Measurements from ENCODE around the gene ZNF385C. TPM values are rescaled to one million over a fixed set of nuclear protein-coding genes. Genes with fewer than 3 reads are reported as not detected.

The ZNF385C gene
- total RNA-seq, 1 experiment from 2014 or later, result not detected

DNA sequence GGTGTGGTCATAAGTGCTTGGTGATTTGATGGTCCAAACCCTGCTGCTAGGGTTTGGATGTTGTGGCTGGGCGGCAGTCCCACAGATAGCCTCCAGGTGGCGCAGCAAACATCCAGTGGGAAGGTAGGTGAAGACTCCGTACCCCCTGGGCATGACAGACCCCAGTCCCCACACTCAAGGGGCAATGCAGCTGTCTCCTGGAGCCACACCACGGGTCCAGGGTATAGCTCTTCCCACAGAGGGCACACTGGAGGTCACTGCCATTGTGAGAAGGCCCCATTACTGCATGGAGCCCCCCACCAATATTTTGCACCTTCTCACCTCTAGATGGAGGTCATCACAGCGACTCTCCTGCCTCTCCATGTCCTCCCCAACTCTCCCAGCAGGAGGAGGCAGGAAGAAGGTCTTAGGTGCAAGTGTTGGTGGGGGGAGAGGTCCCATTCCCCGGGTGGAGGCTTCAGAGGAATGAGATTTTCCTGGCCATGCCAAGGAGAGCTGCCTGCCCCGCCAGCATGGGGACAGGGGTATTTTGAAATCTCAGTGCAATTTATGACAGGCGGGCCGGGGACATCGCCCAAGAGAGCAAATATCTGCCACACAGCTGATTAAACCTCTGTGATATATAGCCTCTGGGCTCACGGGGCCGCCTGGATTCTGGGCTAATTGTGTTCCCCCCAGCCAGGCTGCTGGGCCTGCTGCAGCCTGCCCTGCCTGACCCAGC, 30.7 kb downstream of the ZNF385C start:
- H3K4me3 ChIP-seq, result no peak overlapping the region
- peak; percentile 44 to 69 for DNase-seq (ENCODE audit: low read depth in 1 of 2, low spot score in 2 of 2)
- H3K27me3 ChIP-seq (replicated peaks), result peaks cover 12% of the 10 kb centered on the region
- no peaks in the 10 kb centered on the region for H3K36me3 ChIP-seq
- H3K9me3 ChIP-seq (replicated peaks), result no peaks in the 10 kb centered on the region
- H3K27ac ChIP-seq, result no peak overlapping the region
- H3K4me1 ChIP-seq (replicated peaks), result peaks cover 4% of the 10 kb centered on the region

DNA sequence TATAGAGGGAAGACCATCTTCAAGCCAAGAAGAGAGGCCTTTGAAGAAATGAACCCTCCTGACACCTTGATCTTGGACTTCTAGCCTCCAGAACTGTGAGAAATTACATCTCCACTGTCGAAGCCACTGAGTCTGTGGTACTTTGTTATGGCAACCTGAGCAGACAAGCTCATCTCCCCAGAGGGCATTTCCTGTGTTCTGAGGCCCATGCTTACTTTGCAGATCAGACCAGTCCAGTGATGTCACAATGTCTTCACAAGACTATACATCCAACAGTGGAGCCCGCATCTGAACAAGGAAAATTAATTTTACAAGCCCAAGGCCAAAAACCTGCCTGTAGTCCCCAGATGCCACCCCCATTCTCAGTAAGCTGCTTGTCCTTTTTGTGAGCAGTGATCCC, 33.1 kb downstream of the ZNF385C start:
- DNase-seq (ENCODE audit: low read depth in 1 of 2, low spot score in 2 of 2), result no peak
- Histone ChIP-seq H3K9me3 (replicated peaks) (no peaks in the 10 kb centered on the region), H3K27me3 (replicated peaks) (no peaks in the 10 kb centered on the region), H3K4me1 (replicated peaks) (no peaks in the 10 kb centered on the region), H3K36me3 (no peaks in the 10 kb centered on the region), H3K27ac (no peak overlapping the region), H3K4me3 (no peak overlapping the region)

DNA sequence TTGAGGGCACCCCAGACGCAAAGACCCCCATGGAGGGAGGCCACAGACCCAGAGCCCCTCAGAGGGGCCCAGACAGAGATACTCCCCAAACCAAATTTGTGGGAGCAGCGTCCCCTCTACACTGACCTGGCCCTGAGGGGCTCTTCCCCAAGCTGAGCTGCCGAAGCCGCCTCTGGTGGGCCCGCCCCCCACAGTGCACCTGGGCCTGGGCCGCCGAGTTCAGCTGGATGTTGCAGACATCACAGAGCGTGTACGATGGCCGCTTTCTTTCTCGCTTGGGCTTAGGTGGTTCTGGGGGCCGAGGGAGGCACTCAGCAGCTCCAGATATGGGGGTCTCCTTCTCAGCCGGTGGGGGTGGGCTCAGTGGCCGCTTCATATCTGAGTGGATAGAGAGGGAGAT, 35.6 kb downstream of the ZNF385C start:
- Histone ChIP-seq H3K9me3 (replicated peaks) (no peaks in the 10 kb centered on the region), H3K4me1 (replicated peaks) (no peaks in the 10 kb centered on the region), H3K27me3 (replicated peaks) (no peaks in the 10 kb centered on the region), H3K36me3 (no peaks in the 10 kb centered on the region), H3K27ac (no peak overlapping the region), H3K4me3 (no peak overlapping the region)
- DNase-seq (ENCODE audit: low read depth in 1 of 2, low spot score in 2 of 2), result no peak

DNA sequence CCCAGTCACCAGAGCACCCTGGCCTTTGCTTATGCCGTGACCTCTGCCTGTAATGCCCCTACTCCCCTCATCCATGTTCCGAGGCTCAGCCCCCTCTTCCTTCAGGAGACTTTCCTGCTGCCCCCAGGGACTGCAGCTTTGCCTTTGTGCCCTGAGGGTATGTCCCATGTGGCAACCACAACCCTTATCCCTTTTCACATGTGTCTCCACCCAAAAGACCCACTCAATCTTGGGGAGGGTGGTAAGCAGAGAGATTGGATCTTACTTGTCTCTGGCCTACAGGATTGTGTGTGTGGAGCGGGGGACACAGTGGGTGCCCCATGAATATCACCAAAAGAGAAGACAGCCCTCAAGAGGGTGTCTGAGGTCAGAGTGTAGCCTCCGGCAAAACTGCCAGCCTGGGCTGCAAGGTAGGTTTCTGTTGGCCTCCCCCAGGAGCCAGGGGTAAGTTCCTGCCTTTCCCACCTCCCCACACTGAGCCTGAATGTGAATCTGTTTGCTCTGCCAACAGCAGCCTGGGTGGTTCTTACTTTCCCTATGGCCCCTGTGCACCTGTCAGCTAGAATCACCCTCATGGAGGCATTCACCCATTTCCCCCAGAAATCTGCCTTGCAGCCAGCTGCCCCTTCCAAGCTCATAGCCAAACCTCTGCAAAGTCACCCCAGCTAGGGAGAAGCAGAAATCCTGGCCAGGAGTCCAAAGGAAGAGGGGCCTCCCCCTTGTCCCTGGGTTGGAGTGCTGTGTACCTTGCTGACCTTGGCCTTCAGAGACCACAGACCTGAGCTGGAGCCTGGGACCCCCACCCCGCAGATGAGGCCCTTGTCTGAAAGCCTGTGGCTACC, 36.4 kb downstream of the ZNF385C start:
- Histone ChIP-seq H3K4me3 (no peak overlapping the region), H3K27ac (no peak overlapping the region), H3K9me3 (replicated peaks) (no peaks in the 10 kb centered on the region), H3K27me3 (replicated peaks) (no peaks in the 10 kb centered on the region), H3K4me1 (replicated peaks) (no peaks in the 10 kb centered on the region), H3K36me3 (no peaks in the 10 kb centered on the region)
- DNase-seq (ENCODE audit: low read depth in 1 of 2, low spot score in 2 of 2), result no peak

DNA sequence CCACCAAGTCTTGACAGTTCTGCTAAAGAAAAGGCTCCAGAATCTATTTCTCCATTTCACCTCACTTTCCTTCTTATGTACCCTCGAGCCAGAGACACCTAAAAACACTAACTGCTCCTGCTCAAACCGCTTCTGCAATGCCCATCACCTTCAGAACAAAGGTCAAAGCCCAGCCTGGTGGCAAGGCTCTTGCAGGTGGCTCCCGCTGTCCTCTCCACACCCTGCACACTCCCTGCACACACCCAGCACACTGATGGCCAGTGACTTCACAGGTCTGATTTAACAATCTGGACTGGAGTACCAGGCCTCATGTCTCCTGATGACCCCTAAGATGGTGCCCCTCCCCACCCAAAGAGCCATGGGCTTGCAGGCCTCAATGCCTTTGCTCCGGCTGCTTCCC, 38.0 kb downstream of the ZNF385C start:
- Histone ChIP-seq H3K4me3 (no peak overlapping the region), H3K36me3 (no peaks in the 10 kb centered on the region), H3K4me1 (replicated peaks) (no peaks in the 10 kb centered on the region), H3K27ac (no peak overlapping the region), H3K27me3 (replicated peaks) (no peaks in the 10 kb centered on the region), H3K9me3 (replicated peaks) (no peaks in the 10 kb centered on the region)
- DNase-seq (ENCODE audit: low read depth in 1 of 2, low spot score in 2 of 2), result no peak

DNA sequence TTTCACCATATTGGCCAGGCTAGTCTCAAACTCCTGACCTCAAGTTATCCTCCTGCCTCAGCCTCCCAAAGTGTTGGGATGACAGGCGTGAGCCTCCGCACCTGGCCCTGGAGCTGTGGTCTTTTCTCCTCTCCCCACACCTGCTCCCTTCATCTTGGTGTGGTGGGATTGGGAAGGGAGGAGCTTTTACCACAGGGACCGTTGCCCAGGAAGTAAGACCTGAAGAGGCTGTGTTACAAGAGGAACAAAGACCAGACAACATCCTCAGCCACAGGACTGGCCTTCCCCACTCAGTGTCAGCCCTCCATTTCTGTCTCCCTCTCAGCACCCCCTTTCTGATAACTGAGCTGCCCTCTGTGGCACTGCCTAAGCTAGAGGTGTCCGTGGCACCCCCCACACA, 38.5 kb downstream of the ZNF385C start:
- no peak overlapping the region for H3K27ac ChIP-seq
- H3K4me3 ChIP-seq, result no peak overlapping the region
- no peaks in the 10 kb centered on the region for H3K36me3 ChIP-seq
- H3K27me3 ChIP-seq (replicated peaks), result no peaks in the 10 kb centered on the region
- H3K9me3 ChIP-seq (replicated peaks), result no peaks in the 10 kb centered on the region
- no peaks in the 10 kb centered on the region for H3K4me1 ChIP-seq (replicated peaks)
- DNase-seq (ENCODE audit: low read depth in 1 of 2, low spot score in 2 of 2), result no peak

DNA sequence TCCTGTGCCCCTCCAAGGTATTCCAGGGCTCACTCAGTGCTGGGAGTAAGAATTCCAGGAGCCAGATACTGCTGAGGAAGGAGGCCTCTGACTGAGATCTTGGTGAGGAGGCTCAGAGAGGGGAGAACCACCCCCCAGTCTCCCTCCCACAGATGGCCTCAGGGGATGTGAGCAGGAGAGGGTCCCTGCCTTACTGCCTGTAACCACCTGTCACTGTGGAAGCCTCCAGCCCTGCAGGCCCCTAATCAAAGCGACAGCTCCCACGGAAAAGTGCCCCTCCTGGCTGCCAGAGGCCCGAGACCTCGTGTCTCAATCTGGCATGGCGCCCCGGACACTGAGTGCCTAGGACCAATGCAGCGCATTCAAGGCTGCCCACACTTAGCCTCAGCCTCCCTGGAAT, 40.2 kb downstream of the ZNF385C start:
- no peak for DNase-seq (ENCODE audit: low read depth in 1 of 2, low spot score in 2 of 2)

DNA sequence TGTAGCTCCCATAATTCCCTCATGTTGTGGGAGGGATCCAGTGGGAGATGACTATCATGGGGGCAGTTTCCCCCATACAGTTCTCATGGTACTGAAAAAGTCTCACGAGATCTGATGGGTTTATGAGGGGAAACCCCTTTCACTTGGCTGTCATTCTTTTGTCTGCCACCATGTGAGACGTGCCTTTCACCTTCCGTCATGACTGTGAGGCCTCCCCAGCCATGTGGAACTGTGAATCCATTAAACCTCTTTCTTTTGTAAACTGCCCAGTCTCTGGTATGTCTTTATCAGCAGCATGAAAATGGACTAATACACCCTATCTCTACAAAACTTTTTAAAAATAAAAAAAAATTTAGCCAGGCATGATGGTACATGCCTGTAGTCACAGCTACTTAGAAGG, 41.6 kb downstream of the ZNF385C start:
- no peak overlapping the region for H3K27ac ChIP-seq
- no peaks in the 10 kb centered on the region for H3K36me3 ChIP-seq
- no peak for DNase-seq (ENCODE audit: low read depth in 1 of 2, low spot score in 2 of 2)
- no peaks in the 10 kb centered on the region for H3K4me1 ChIP-seq (replicated peaks)
- 0 out of 2 replicates have a peak, but pooled peaks cover 4% of the 10 kb centered on the region for H3K27me3 ChIP-seq (replicated peaks)
- H3K9me3 ChIP-seq (replicated peaks), result no peaks in the 10 kb centered on the region
- no peak overlapping the region for H3K4me3 ChIP-seq

More for the DNA sequence above, 40.2 kb downstream of the ZNF385C start:
- H3K27ac ChIP-seq, result no peak overlapping the region
- H3K27me3 ChIP-seq (replicated peaks), result 0 out of 2 replicates have a peak, but pooled peaks cover 4% of the 10 kb centered on the region
- H3K9me3 ChIP-seq (replicated peaks), result no peaks in the 10 kb centered on the region
- no peak overlapping the region for H3K4me3 ChIP-seq
- H3K36me3 ChIP-seq, result no peaks in the 10 kb centered on the region
- no peaks in the 10 kb centered on the region for H3K4me1 ChIP-seq (replicated peaks)

DNA sequence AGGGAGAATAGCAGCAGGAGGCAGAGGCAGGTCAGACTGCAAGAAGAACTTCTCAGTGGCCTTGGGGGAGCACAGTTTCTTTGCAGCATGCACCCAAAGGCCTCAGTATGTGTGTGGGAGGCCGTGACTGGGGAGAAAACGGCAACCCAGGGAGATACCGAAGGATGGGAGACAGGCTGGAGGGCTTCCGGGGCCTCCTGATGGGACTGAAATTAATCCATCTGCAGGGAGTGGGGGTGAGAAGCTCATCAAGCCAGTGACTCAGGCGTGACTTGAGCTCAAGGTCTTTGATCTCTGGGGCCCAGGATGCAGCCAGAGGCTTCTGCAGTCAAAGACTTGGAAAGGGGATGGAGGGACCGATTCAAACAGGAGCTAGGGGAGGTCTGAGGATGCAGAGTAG, 42.8 kb downstream of the ZNF385C start:
- Histone ChIP-seq H3K4me1 (replicated peaks) (no peaks in the 10 kb centered on the region), H3K36me3 (no peaks in the 10 kb centered on the region), H3K9me3 (replicated peaks) (no peaks in the 10 kb centered on the region), H3K27me3 (replicated peaks) (0 out of 2 replicates have a peak, but pooled peaks cover 4% of the 10 kb centered on the region), H3K4me3 (no peak overlapping the region), H3K27ac (no peak overlapping the region)
- DNase-seq (ENCODE audit: low read depth in 1 of 2, low spot score in 2 of 2), result no peak

DNA sequence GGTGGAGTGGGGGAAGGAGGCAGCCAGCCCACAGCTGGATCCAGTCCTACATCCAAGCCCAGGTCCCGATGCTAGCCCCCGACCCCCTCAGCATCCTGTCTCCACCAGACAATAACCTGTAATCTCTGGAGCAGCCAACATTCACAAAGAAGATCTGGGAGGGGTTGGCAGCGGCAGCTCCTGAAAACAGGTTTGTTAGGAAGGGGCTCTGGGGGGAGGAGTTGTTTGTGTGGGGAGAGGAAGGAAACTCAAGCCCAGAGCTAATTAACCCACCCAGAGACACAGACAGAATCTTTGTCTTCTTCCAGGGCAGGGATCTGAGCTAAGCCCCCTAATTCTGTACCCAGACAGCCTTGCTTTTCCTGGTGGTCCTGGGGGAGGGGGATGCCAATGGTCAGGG, 43.2 kb downstream of the ZNF385C start:
- Histone ChIP-seq H3K9me3 (replicated peaks) (no peaks in the 10 kb centered on the region), H3K4me3 (no peak overlapping the region), H3K36me3 (no peaks in the 10 kb centered on the region), H3K27me3 (replicated peaks) (0 out of 2 replicates have a peak, but pooled peaks cover 4% of the 10 kb centered on the region), H3K27ac (no peak overlapping the region), H3K4me1 (replicated peaks) (peaks cover 2% of the 10 kb centered on the region)
- no peak for DNase-seq (ENCODE audit: low read depth in 1 of 2, low spot score in 2 of 2)

DNA sequence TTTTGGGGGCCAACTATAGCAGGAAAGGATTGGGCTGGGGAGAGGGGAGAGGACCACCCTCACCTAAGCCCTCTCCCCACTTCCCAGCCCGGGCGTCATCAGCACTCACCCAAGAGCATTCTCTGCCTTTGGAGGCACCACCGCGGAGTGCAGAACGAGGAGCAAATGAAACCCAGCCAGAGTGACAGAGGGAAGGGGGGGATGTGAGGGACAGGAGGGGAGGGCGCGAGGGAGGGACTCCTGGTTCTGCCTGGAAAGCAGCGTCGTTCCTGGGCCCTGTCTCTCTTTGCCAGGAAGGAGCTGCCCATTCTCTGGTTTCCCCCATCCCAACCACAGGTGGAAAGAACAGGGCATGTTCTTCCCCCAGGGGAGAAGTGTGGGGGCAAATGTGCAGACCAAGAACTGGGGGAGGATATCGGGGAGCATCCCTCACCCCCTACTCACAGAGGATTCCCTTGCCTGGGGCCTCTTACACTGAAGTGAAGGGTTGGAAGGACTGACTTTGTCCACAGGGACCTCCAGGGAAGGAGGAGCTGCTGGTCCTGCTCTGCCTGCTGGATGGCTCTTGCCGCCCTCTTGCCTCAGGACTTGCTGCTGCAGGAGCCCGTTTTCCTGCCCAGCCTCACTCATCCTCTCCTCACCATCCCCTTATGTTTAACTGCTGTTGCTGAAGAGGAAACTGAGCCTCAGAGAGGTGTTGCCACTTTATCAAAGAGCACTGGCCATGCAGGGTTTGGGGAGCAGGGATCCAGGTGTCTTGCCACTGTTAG, 44.4 kb downstream of the ZNF385C start:
- H3K27me3 ChIP-seq (replicated peaks), result 0 out of 2 replicates have a peak, but pooled peaks cover 4% of the 10 kb centered on the region

DNA sequence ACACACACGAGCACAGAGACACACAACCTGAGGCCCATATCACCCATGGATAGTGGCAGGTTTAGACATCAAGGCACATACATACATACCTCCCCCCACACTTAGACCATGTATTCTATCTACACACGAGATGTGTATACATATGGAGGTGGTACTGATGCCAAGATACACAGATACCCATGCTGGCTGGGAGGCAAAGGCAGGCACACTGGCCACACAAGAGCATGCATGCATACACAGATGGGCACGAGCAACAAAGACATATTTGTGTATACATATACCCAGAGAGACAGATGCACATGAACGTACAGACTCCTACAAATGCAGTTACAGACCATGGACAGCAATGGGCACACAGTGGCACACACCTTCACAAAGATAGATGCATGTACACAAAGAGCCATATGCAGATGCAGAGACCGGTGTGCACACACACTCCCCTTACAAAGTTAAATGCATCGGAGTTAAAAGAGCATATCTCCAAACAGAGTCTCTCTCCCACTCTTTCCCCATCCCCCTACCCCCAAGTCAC, 45.9 kb downstream of the ZNF385C start:
- Histone ChIP-seq H3K4me1 (replicated peaks) (peaks cover 5% of the 10 kb centered on the region), H3K9me3 (replicated peaks) (no peaks in the 10 kb centered on the region), H3K36me3 (no peaks in the 10 kb centered on the region), H3K27me3 (replicated peaks) (0 out of 2 replicates have a peak, but pooled peaks cover 4% of the 10 kb centered on the region), H3K27ac (no peak overlapping the region), H3K4me3 (no peak overlapping the region)
- no peak for DNase-seq (ENCODE audit: low read depth in 1 of 2, low spot score in 2 of 2)

More for the DNA sequence above, 44.4 kb downstream of the ZNF385C start:
- no peak overlapping the region for H3K4me3 ChIP-seq
- H3K4me1 ChIP-seq (replicated peaks), result peaks cover 5% of the 10 kb centered on the region
- no peaks in the 10 kb centered on the region for H3K9me3 ChIP-seq (replicated peaks)
- H3K27ac ChIP-seq, result no peak overlapping the region
- no peaks in the 10 kb centered on the region for H3K36me3 ChIP-seq
- DNase-seq (ENCODE audit: low read depth in 1 of 2, low spot score in 2 of 2), result no peak

DNA sequence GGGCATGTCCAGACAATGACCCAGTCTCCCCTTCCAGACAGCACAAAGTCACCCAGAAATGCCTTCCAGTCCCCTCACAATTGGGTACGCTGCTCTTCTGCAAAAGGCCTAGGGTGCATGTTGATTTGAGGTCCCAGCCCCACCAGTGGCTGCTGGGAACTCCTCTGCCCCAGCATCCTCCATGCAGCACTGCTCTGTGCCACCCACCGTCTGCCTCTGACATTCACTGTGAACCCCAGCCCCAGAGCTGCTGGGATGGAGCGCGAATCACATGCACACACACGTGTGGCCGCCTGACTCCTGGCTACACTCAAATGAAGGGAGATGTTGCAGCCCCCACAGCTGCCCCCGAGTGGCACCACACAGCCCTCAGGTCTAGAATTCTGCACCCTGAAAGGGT, 46.6 kb downstream of the ZNF385C start:
- no peak for DNase-seq (ENCODE audit: low read depth in 1 of 2, low spot score in 2 of 2)
- H3K9me3 ChIP-seq (replicated peaks), result no peaks in the 10 kb centered on the region
- H3K27me3 ChIP-seq (replicated peaks), result 0 out of 2 replicates have a peak, but pooled peaks cover 4% of the 10 kb centered on the region

More for the DNA sequence above, 46.6 kb downstream of the ZNF385C start:
- Histone ChIP-seq H3K27ac (no peak overlapping the region), H3K4me1 (replicated peaks) (peaks cover 5% of the 10 kb centered on the region), H3K4me3 (no peak overlapping the region), H3K36me3 (no peaks in the 10 kb centered on the region)

All from SJSA1 (cell line).